ENCODE measurements around the gene GPR132.

GPR132 gene

GRCh38 chr14:105078294-105078693 lies 13.1 kb upstream of the GPR132 start:
- DNase-seq (ENCODE audit: low read depth), result no peak
- TF ChIP-seq CTCF (IDR thresholded peaks at IDR 0.05; ENCODE audit: insufficient read depth, low read depth, low read length, missing control alignments), result no peak
- H3K4me3 ChIP-seq (ENCODE audit: low read length), result no peak overlapping the region

- no peak for TF ChIP-seq CTCF (IDR thresholded peaks at IDR 0.05; ENCODE audit: insufficient read depth, low read depth, low read length, missing control alignments)
- H3K4me3 ChIP-seq (ENCODE audit: low read length), result no peak overlapping the region
- DNase-seq (ENCODE audit: low read depth), result no peak
Observed at GRCh38 chr14:105077649-105077995, 12.4 kb upstream of the GPR132 start.

- TF ChIP-seq CTCF (IDR thresholded peaks at IDR 0.05; ENCODE audit: insufficient read depth, low read depth, low read length, missing control alignments), result no peak
- no peak for DNase-seq (ENCODE audit: low read depth)
- H3K4me3 ChIP-seq (ENCODE audit: low read length), result no peak overlapping the region
Observed at GRCh38 chr14:105076805-105077648, 11.8 kb upstream of the GPR132 start.

- TF ChIP-seq CTCF (IDR thresholded peaks at IDR 0.05; ENCODE audit: insufficient read depth, low read depth, low read length, missing control alignments), result no peak
- DNase-seq (ENCODE audit: low read depth), result no peak
- no peak overlapping the region for H3K4me3 ChIP-seq (ENCODE audit: low read length)
Observed at GRCh38 chr14:105076296-105076804, 11.1 kb upstream of the GPR132 start.

- no peak overlapping the region for H3K4me3 ChIP-seq (ENCODE audit: low read length)
- no peak for DNase-seq (ENCODE audit: low read depth)
- no peak for TF ChIP-seq CTCF (IDR thresholded peaks at IDR 0.05; ENCODE audit: insufficient read depth, low read depth, low read length, missing control alignments)
Observed at GRCh38 chr14:105075379-105076295, 10.4 kb upstream of the GPR132 start.

GRCh38 chr14:105074601-105075053 lies 9.4 kb upstream of the GPR132 start:
- DNase-seq (ENCODE audit: low read depth), result no peak
- H3K4me3 ChIP-seq (ENCODE audit: low read length), result no peak overlapping the region
- no peak for TF ChIP-seq CTCF (IDR thresholded peaks at IDR 0.05; ENCODE audit: insufficient read depth, low read depth, low read length, missing control alignments)

Measured in epithelial cell of esophagus (primary cell).